ENCODE data around the gene COPS7A. TPM values are rescaled to one million over a fixed set of nuclear protein-coding genes. Genes with fewer than 3 reads are reported as not detected.

The COPS7A gene
- total RNA-seq, 4 donors from 2014 or later: 51.9 to 71.8 (median 63.0) TPM

- no peak for TF ChIP-seq CTCF (IDR thresholded peaks at IDR 0.05)
- no peak for TF ChIP-seq EP300 (IDR thresholded peaks at IDR 0.05)
- TF ChIP-seq POLR2AphosphoS5 (IDR thresholded peaks at IDR 0.05): no peak
- no peak for TF ChIP-seq POLR2A (IDR thresholded peaks at IDR 0.05; ENCODE audit: low read depth)
- Histone ChIP-seq H3K4me3 (no peak overlapping the region), H3K27me3 (no peaks in the 10 kb centered on the region), H3K4me1 (peaks cover 13 to 17% (median 17%) of the 10 kb centered on the region in 4 donors), H3K36me3 (no peaks in the 10 kb centered on the region), H3K9me3 (no peaks in the 10 kb centered on the region), H3K27ac (replicated peaks in 1 of 4) (no peak overlapping the region)
- intact Hi-C loops (cut with DNase I): no loop called here
- WGBS: 85% methylated on average over 9 of the region's 9 CpGs
- no peak for DNase-seq (ENCODE audit: extremely low spot score)
Observed at GRCh38 chr12:6758506-6759095, 34.8 kb downstream of the COPS7A start.

- Histone ChIP-seq H3K4me1 (peaks cover 18 to 23% (median 21%) of the 10 kb centered on the region in 4 donors), H3K9me3 (no peaks in the 10 kb centered on the region), H3K36me3 (no peaks in the 10 kb centered on the region), H3K27me3 (no peaks in the 10 kb centered on the region), H3K4me3 (no peak overlapping the region), H3K27ac (replicated peaks in 1 of 4) (no peak overlapping the region)
- TF ChIP-seq EP300 (IDR thresholded peaks at IDR 0.05): no peak
- no peak for TF ChIP-seq CTCF (IDR thresholded peaks at IDR 0.05)
- TF ChIP-seq POLR2A (IDR thresholded peaks at IDR 0.05; ENCODE audit: low read depth): no peak
- no peak for TF ChIP-seq POLR2AphosphoS5 (IDR thresholded peaks at IDR 0.05)
- 81% methylated on average over 5 of the region's 5 CpGs for WGBS
- intact Hi-C loops (cut with DNase I): no loop called here
- no peak for DNase-seq (ENCODE audit: extremely low spot score)
Observed at GRCh38 chr12:6759741-6760140, 35.9 kb downstream of the COPS7A start.

- H3K9me3 ChIP-seq: no peaks in the 10 kb centered on the region
- H3K27me3 ChIP-seq: no peaks in the 10 kb centered on the region
- DNase-seq (ENCODE audit: extremely low spot score): no peak
- 61% methylated on average over 4 of the region's 4 CpGs for WGBS
- H3K4me3 ChIP-seq: peak overlapping the region; percentile 40 to 93 (median 61)
- H3K4me1 ChIP-seq: peaks cover 37 to 46% (median 41%) of the 10 kb centered on the region in 4 donors
- no peaks in the 10 kb centered on the region for H3K36me3 ChIP-seq
- peak overlapping the region; percentile 95 to 100 (median 96) for H3K27ac ChIP-seq (replicated peaks in 1 of 4)
- no peak for TF ChIP-seq POLR2A (IDR thresholded peaks at IDR 0.05; ENCODE audit: low read depth)
- no peak for TF ChIP-seq CTCF (IDR thresholded peaks at IDR 0.05)
- TF ChIP-seq POLR2AphosphoS5 (IDR thresholded peaks at IDR 0.05): no peak
- no peak for TF ChIP-seq EP300 (IDR thresholded peaks at IDR 0.05)
- intact Hi-C loops (cut with DNase I): no loop called here
Observed at GRCh38 chr12:6763380-6763779, 39.5 kb downstream of the COPS7A start.

- peak; percentile 77 to 85 for TF ChIP-seq POLR2AphosphoS5 (IDR thresholded peaks at IDR 0.05)
- TF ChIP-seq POLR2A (IDR thresholded peaks at IDR 0.05; ENCODE audit: low read depth): no peak
- TF ChIP-seq CTCF (IDR thresholded peaks at IDR 0.05): no peak
- under 1% methylated on average over 16 of the region's 16 CpGs for WGBS
- H3K4me3 ChIP-seq: peak overlapping the region; percentile 40 to 93 (median 61)
Observed at GRCh38 chr12:6764011-6764828, 40.4 kb downstream of the COPS7A start.

More at GRCh38 chr12:6764011-6764828, 40.4 kb downstream of the COPS7A start:
- intact Hi-C loops (cut with DNase I): no loop called here
- Histone ChIP-seq H3K36me3 (peaks cover 0 to under 1% (median 0%) of the 10 kb centered on the region in 4 donors), H3K27ac (replicated peaks in 1 of 4) (peak overlapping the region; percentile 95 to 100 (median 96)), H3K9me3 (no peaks in the 10 kb centered on the region), H3K27me3 (no peaks in the 10 kb centered on the region), H3K4me1 (peaks cover 46 to 54% (median 50%) of the 10 kb centered on the region in 4 donors)
- DNase-seq (ENCODE audit: extremely low spot score): peak; percentile 98
